Heart left ventricle (tissue), 16 donors: ENCODE results near the gene ARF3. TPM values are rescaled to one million over a fixed set of nuclear protein-coding genes. Genes with fewer than 3 reads are reported as not detected.

Experiments used
- ATAC-seq, 4 donors: fragments of 200-7000 bp; cut with Tn5 transposase; one replicate each; pipeline ENCODE4 v1.9.1; 2020 to 2022; ENCODE audit warnings: moderate library complexity in 4 of 4, mild to moderate bottlenecking in 3 of 4, moderate number of reproducible peaks in 1 of 4
- DNase-seq, 5 donors: peaks; one replicate each; pipeline ENCODE4 v3.0.0-alpha.2; 2020
- H3K27ac ChIP-seq, 12 donors: fragments of 200-600 bp; sonication (generic) in 4 of 12; one replicate each; pipeline versions ENCODE4 v1.5.0 to v1.8.0; 2016 to 2022; ENCODE audit warnings: mild to moderate bottlenecking in 2 of 12
- H3K27me3 ChIP-seq, 9 donors: fragments of 200-600 bp; sonication (generic) in 2 of 9; one replicate each; pipeline versions ENCODE4 v1.5.1 to v1.8.0; 2016 to 2022; ENCODE audit warnings: mild to moderate bottlenecking in 3 of 9
- H3K36me3 ChIP-seq, 9 donors: fragments of 200-600 bp; sonication (generic) in 2 of 9; one replicate each; pipeline versions ENCODE4 v1.5.0 to v1.8.0; 2018 to 2022; ENCODE audit warnings: mild to moderate bottlenecking in 2 of 9
- H3K4me1 ChIP-seq, 12 donors: fragments of 200-600 bp; sonication (generic) in 4 of 12; one replicate each; pipeline versions ENCODE4 v1.5.0 to v1.8.0; 2016 to 2022; ENCODE audit warnings: mild to moderate bottlenecking in 3 of 12
- H3K4me3 ChIP-seq, 12 donors: fragments of 200-600 bp; sonication (generic) in 4 of 12; one replicate each; pipeline versions ENCODE4 v1.5.0 to v1.8.0; 2017 to 2022; ENCODE audit warnings: mild to moderate bottlenecking in 9 of 12, moderate library complexity in 4 of 12
- H3K9me3 ChIP-seq, 12 donors: fragments of 200-600 bp; sonication (generic) in 4 of 12; one replicate each; pipeline versions ENCODE4 v1.5.0 to v1.8.0; 2016 to 2022; ENCODE audit warnings: mild to moderate bottlenecking in 1 of 12
- CTCF ChIP-seq, 12 donors: fragments of 200-600 bp; sonication (generic) in 4 of 12; IDR thresholded peaks; one replicate each; pipeline versions ENCODE4 v1.5.0 to v1.8.0; 2018 to 2022; ENCODE audit warnings: antibody characterized with exemption in 12 of 12, mild to moderate bottlenecking in 5 of 12
- POLR2A ChIP-seq, 2 donors: fragments of 450-650 bp; IDR thresholded peaks; one replicate each; pipeline ENCODE4 v1.6.1; 2017; ENCODE audit warnings: antibody characterized with exemption in 2 of 2, mild to moderate bottlenecking in 2 of 2, moderate library complexity in 2 of 2
- WGBS, 4 donors: extraction: QIAGEN DNeasy Blood & Tissue Kit in 2 of 4; methylation state at CpG; one replicate each; pipeline versions ENCODE4 v1.1.5 to v1.1.7; 2013 to 2018; 5-methylcytosine and 5-hydroxymethylcytosine counted together
- intact Hi-C, 10 donors: fragments of 100-400 bp; cut with DNase I; formaldehyde crosslinking; loops; one replicate each; pipeline versions ENCODE4 v1.11.1 to v1.14.2; 2022
- polyA plus RNA-seq, 2 donors: library from polyadenylated mRNA; stranded (reverse); fragments of 200-250 nt; gene quantifications; one replicate each; pipeline ENCODE4 v1.2.3, GENCODE V29; 2013
- total RNA-seq, 9 donors: library from RNA; depleted of rRNA in 2 of 9; stranded (reverse); fragments of >200 nt in 2 of 9; fragmentation: NEBNext Ultra II Directional in 3 of 9; extraction: Animal tissue kit (Norgen Biotek cat#: 25700) in 3 of 9; gene quantifications; one replicate each; pipeline versions ENCODE4 v1.1.0 to v1.2.4, GENCODE V29; 2016 to 2023
- donor health status: ischemic (EF 13 %, LVEDD 7.1; RV severe dilation, severe dysfunction).
- donor health status: healthy with polysubstance abuse.
- donor health status: DM: no; HTN: yes; CAD: no.
- donor health status: DM: no; HTN: no; CAD: no.
- donor health status: ischemic (EF 25% LVEDD 6.9; RV normal size, moderate dysfunction).
- donor health status: ischemic (EF 25% LVEDD 5.7; RV mildly dilated, moderate dysfunction).
- donor health status: healthy.
- donor health status: DM: yes; HTN: yes; CAD: no.
- donor health status: ischemic (EF 35%, LVEDD 5.7; RV mildly dilated, moderate dysfunction).
- donor health status: nonischemic (EF 11% LVEDD 7.7; RV severe dilation, severe dysfunction).
- donor health status: DM: yes; HTN: yes; CAD: no.
- donor health status: PGD.
- donor health status: ischemic (EF 29% LVEDD 5.4; RV normal size, mild dysfunction).
- donor health status: nonischemic (EF 23%, LVEDD 6.1; RV moderate dilation, normal function).

Gene ARF3
- total and polyA plus RNA-seq, 11 donors = 35.8 to 130 (median 54.0) TPM

- 1 to 5% (median 3%) methylated on average over 31 to 48 of the region's 48 CpGs for WGBS, 4 donors
- H3K4me3 ChIP-seq = peak overlapping the region; percentile 15 to 66 (median 47)
- peaks cover 4 to 56% (median 39%) of the 10 kb centered on the region in 12 donors for H3K4me1 ChIP-seq
- TF ChIP-seq CTCF (IDR thresholded peaks at IDR 0.05) = no peak
- no peak for TF ChIP-seq POLR2A (IDR thresholded peaks at IDR 0.05)
- no peaks in the 10 kb centered on the region for H3K9me3 ChIP-seq
- ATAC-seq (peak in 2 of 4 donors; percentile 1), DNase-seq (peak in 3 of 5 donors; percentile 36 to 63 (median 40))
- intact Hi-C loops = loop anchor here in 4 of 10 donors (5.0 kb wide), 2 partner anchors 56 to 146 kb away; partner anchors contain the start of gene DDX23 (in 3 of the 4)
- peak overlapping the region in 2 of 12 donors; percentile 39 to 68 for H3K27ac ChIP-seq
- peaks cover 3 to 57% (median 9%) of the 10 kb centered on the region in 9 donors for H3K27me3 ChIP-seq
- peaks cover 0 to 34% (median 28%) of the 10 kb centered on the region in 9 donors for H3K36me3 ChIP-seq
Observed at GRCh38 chr12:48998497-48999353, 41.4 kb upstream of the ARF3 start.

GRCh38 chr12:48997719-48998496 is 40.6 kb upstream of the ARF3 start:
- peak overlapping the region; percentile 15 to 66 (median 47) for H3K4me3 ChIP-seq
- H3K4me1 ChIP-seq = peaks cover 4 to 56% (median 39%) of the 10 kb centered on the region in 12 donors
- peak in 3 of 5 donors; percentile 31 to 69 (median 32) for DNase-seq
- TF ChIP-seq POLR2A (IDR thresholded peaks at IDR 0.05) = no peak
- no peak for TF ChIP-seq CTCF (IDR thresholded peaks at IDR 0.05)
- H3K27ac ChIP-seq = no peak overlapping the region
- WGBS, 4 donors = 4 to 13% (median 5%) methylated on average over 32 to 57 of the region's 57 CpGs
- H3K36me3 ChIP-seq = peaks cover 0 to 26% (median 20%) of the 10 kb centered on the region in 9 donors
- H3K9me3 ChIP-seq = no peaks in the 10 kb centered on the region
- peaks cover 3 to 65% (median 9%) of the 10 kb centered on the region in 9 donors for H3K27me3 ChIP-seq
- no peak for ATAC-seq
- intact Hi-C loops = loop anchor here in 4 of 10 donors (2.0 to 5.0 kb wide), 3 partner anchors 19 to 146 kb away; partner anchors contain the start of gene DDX23 (in 3 of the 4)

- intact Hi-C loops = loop anchor here in 4 of 10 donors (2.0 to 5.0 kb wide), 3 partner anchors 20 to 145 kb away; partner anchors contain the start of gene DDX23 (in 3 of the 4)
- peaks cover 0 to 18% (median 11%) of the 10 kb centered on the region in 9 donors for H3K36me3 ChIP-seq
- DNase-seq (peak; percentile 78 to 89 (median 85)), ATAC-seq (peak; percentile 43 to 69 (median 58))
- H3K9me3 ChIP-seq = no peaks in the 10 kb centered on the region
- H3K4me1 ChIP-seq = peaks cover 4 to 56% (median 39%) of the 10 kb centered on the region in 12 donors
- peaks cover 3 to 67% (median 9%) of the 10 kb centered on the region in 9 donors for H3K27me3 ChIP-seq
- 6 to 10% (median 8%) methylated on average over 29 to 71 of the region's 71 CpGs for WGBS, 4 donors
- TF ChIP-seq POLR2A (IDR thresholded peaks at IDR 0.05) = no peak
- TF ChIP-seq CTCF (IDR thresholded peaks at IDR 0.05) = peak; percentile 62 to 88 (median 71)
- H3K4me3 ChIP-seq = peak overlapping the region; percentile 1 to 66 (median 50)
- peak overlapping the region in 1 of 12 donors; percentile 40 for H3K27ac ChIP-seq
Observed at GRCh38 chr12:48996794-48997718, 39.8 kb upstream of the ARF3 start.
